HS-27A (cell line): ENCODE measurements around the gene SERP2.
A peak's percentile ranks its signal among the peaks of the same experiment; 100 is the strongest.

ENCODE experiments used
- DNase-seq: peaks from one replicate; pipeline ENCODE4 v3.0.0-alpha.2; 2012; ENCODE audit warnings: low read depth, missing footprints

Gene SERP2

GRCh38 chr13:44435142-44435918 lies 61.7 kb downstream of the SERP2 start:
- DNase-seq = peak; percentile 86

- DNase-seq = no peak
These were observed 62.4 kb downstream of the SERP2 start for GRCh38 chr13:44435919-44436510.

- DNase-seq = peak; percentile 64
These were observed 63.1 kb downstream of the SERP2 start for GRCh38 chr13:44436589-44437337.

GRCh38 chr13:44437356-44438233 lies 64.0 kb downstream of the SERP2 start:
- no peak for DNase-seq

- DNase-seq = no peak
These were observed 64.6 kb downstream of the SERP2 start for GRCh38 chr13:44438234-44438579.

- no peak for DNase-seq
These were observed 65.9 kb downstream of the SERP2 start for GRCh38 chr13:44439452-44440024.

GRCh38 chr13:44440046-44440608 lies 66.5 kb downstream of the SERP2 start:
- DNase-seq = no peak
